ENCODE results near the gene RGR. TPM values are rescaled to one million over a fixed set of nuclear protein-coding genes. Genes with fewer than 3 reads are reported as not detected.

Gene RGR
- total RNA-seq, 4 donors from 2014 or later = 4.0 TPM; not detected in 3

GRCh38 chr10:84248794-84249193, 3.9 kb downstream of the RGR start:
- H3K9me3 ChIP-seq = no peaks in the 10 kb centered on the region
- H3K4me1 ChIP-seq = no peaks in the 10 kb centered on the region
- no peaks in the 10 kb centered on the region for H3K27me3 ChIP-seq
- H3K27ac ChIP-seq = no peak overlapping the region
- no peak for TF ChIP-seq CTCF (IDR thresholded peaks at IDR 0.05)
- no peak for TF ChIP-seq POLR2A (IDR thresholded peaks at IDR 0.05)
- H3K36me3 ChIP-seq = no peaks in the 10 kb centered on the region
- no peak overlapping the region for H3K4me3 ChIP-seq
- no peak for DNase-seq

GRCh38 chr10:84254552-84255478, 10.0 kb downstream of the RGR start:
- Histone ChIP-seq H3K9me3 (no peaks in the 10 kb centered on the region), H3K4me3 (no peak overlapping the region), H3K36me3 (no peaks in the 10 kb centered on the region), H3K4me1 (no peaks in the 10 kb centered on the region), H3K27ac (no peak overlapping the region), H3K27me3 (no peaks in the 10 kb centered on the region)
- no peak for DNase-seq
- TF ChIP-seq POLR2A (IDR thresholded peaks at IDR 0.05) (no peak), CTCF (IDR thresholded peaks at IDR 0.05) (no peak)

GRCh38 chr10:84256510-84257342, 11.9 kb downstream of the RGR start:
- TF ChIP-seq CTCF (IDR thresholded peaks at IDR 0.05) = peak in 4 of 6 experiments; percentile 39 to 49 (median 41)
- TF ChIP-seq POLR2A (IDR thresholded peaks at IDR 0.05) = no peak
- H3K36me3 ChIP-seq = no peaks in the 10 kb centered on the region
- H3K27me3 ChIP-seq = no peaks in the 10 kb centered on the region
- no peaks in the 10 kb centered on the region for H3K4me1 ChIP-seq
- no peaks in the 10 kb centered on the region for H3K9me3 ChIP-seq
- no peak overlapping the region for H3K27ac ChIP-seq
- no peak overlapping the region for H3K4me3 ChIP-seq
- DNase-seq = peak in 2 of 3 donors; percentile 61 to 64

- TF ChIP-seq CTCF (IDR thresholded peaks at IDR 0.05) (no peak), POLR2A (IDR thresholded peaks at IDR 0.05) (no peak)
- DNase-seq = no peak
- Histone ChIP-seq H3K9me3 (no peaks in the 10 kb centered on the region), H3K27me3 (no peaks in the 10 kb centered on the region), H3K27ac (no peak overlapping the region), H3K36me3 (no peaks in the 10 kb centered on the region), H3K4me1 (no peaks in the 10 kb centered on the region), H3K4me3 (no peak overlapping the region)
These were observed 12.6 kb downstream of the RGR start for GRCh38 chr10:84257343-84258020.

- H3K27me3 ChIP-seq = no peaks in the 10 kb centered on the region
- no peak for DNase-seq
- H3K27ac ChIP-seq = no peak overlapping the region
- no peak overlapping the region for H3K4me3 ChIP-seq
- no peaks in the 10 kb centered on the region for H3K4me1 ChIP-seq
- H3K36me3 ChIP-seq = no peaks in the 10 kb centered on the region
- no peaks in the 10 kb centered on the region for H3K9me3 ChIP-seq
- no peak for TF ChIP-seq CTCF (IDR thresholded peaks at IDR 0.05)
- TF ChIP-seq POLR2A (IDR thresholded peaks at IDR 0.05) = no peak
These were observed 13.3 kb downstream of the RGR start for GRCh38 chr10:84258034-84258695.

All from Peyer's patch (tissue), 4 donors.